ENCODE results near the gene CRKL.
"Not testable (repeated sequence)": the region's sequence is repeated elsewhere in the genome, so short reads cannot be mapped to it uniquely, and the experiment has no call there.

Gene CRKL

GRCh38 chr22:20887375-20887774 is 29.8 kb upstream of the CRKL start:
- H3K4me3 Mint-ChIP-seq, result no peak overlapping the region
- H3K36me3 Mint-ChIP-seq (ENCODE audit: insufficient read depth), result peaks cover 58% of the 10 kb centered on the region
- no peaks in the 10 kb centered on the region for H3K27me3 Mint-ChIP-seq
- H3K4me1 Mint-ChIP-seq (ENCODE audit: low read depth in 2 of 2), result peaks cover 3% of the 10 kb centered on the region in 2 donors
- no peaks in the 10 kb centered on the region for H3K9me3 Mint-ChIP-seq
- no peak for DNase-seq
- no peak for ATAC-seq (replicated peaks)
- no peak overlapping the region for H3K27ac Mint-ChIP-seq

DNA sequence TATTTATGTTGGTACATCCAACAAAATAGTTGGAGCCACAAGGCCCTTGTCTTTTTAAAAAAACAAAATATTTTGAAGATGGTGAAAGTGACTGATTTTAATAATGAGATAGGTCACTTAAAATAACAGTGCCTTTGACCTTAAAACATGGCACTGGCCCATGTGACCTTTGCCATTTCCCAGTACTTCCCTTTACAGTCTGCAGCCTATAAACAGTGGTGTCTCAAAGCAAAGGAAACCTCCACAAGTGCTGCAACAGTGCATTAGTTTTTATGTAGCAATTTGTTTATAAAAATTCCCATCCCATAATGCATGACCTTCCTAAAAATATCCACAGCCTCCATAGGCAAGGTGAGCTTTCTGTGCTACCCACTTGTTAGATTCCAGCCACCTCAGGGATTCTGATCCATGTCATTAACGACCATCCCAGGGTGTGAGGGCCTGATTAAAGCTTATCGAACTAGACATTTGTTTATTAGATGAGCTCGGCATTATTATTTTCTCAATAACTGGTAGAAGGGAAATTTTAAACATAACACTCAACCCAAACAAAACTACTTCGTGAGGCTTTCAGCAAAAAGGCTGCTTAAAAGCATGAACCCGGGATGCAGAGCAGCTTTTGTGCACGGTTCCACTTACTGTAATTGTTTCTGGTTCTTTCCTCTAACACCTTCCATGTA is 28.0 kb upstream of the CRKL start:
- peaks cover 51% of the 10 kb centered on the region for H3K36me3 Mint-ChIP-seq (ENCODE audit: insufficient read depth)
- DNase-seq, result no peak

DNA sequence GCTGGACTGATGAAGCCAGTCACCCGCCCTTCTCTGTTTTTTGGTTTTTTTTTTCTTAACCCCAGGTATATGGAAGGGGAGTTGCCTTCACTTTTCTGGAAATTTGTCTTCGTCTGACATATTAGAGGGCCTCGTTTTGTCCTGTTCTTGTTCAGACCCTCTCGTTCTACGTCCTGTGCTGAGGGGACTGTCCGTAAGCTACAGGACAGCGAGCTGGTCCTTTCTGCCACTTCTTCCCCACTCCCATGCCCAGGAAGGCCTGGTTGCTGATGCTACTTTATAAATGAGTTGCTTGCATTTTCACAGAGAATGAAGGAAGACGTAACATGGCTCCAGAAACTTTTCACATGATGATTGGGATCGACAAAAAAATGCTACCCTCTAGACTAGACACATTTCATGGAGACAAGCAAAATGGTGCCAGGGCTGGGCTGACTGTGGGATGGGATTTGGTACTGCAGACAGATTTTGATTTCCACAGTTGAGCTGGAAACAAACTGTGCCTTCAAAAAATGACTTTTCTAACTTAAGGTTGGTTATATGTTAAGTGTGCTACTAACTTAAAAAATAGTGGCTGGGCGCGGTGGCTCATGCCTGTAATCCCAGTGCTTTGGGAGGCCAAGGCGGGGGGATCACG is 27.2 kb upstream of the CRKL start:
- Mint-ChIP-seq H3K36me3 (ENCODE audit: insufficient read depth) (peaks cover 43% of the 10 kb centered on the region), H3K4me3 (no peak overlapping the region), H3K27me3 (peaks cover 0 to 3% of the 10 kb centered on the region in 2 donors), H3K4me1 (ENCODE audit: low read depth in 2 of 2) (no peaks in the 10 kb centered on the region), H3K9me3 (no peaks in the 10 kb centered on the region), H3K27ac (no peak overlapping the region)
- DNase-seq (no peak), ATAC-seq (replicated peaks) (no peak)

More for the DNA sequence above, 28.0 kb upstream of the CRKL start:
- Mint-ChIP-seq H3K4me3 (no peak overlapping the region), H3K9me3 (no peaks in the 10 kb centered on the region), H3K27me3 (no peaks in the 10 kb centered on the region), H3K4me1 (ENCODE audit: low read depth in 2 of 2) (peaks cover 0 to 3% of the 10 kb centered on the region in 2 donors), H3K27ac (no peak overlapping the region)
- ATAC-seq (replicated peaks), result no peak

DNA sequence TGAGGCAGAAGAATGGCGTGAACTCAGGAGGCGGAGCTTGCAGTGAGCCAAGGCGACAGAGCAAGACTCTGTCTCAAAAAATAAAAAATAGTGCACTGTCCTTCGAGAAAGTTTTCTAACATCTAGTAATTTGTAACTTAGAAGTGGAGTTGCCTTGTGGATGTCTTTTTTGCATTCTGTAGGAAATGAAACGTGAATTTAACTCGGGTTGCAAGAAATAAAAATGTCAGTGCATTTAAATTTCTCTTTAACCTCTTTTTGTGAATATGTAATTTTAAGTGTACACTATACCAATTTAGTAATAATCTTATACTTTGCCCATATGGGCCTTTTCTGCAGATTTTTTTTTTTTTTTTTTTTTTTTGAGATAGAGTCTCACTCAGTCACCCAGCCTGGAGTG is 26.2 kb upstream of the CRKL start:
- H3K36me3 Mint-ChIP-seq (ENCODE audit: insufficient read depth), result peaks cover 40% of the 10 kb centered on the region
- no peaks in the 10 kb centered on the region for H3K9me3 Mint-ChIP-seq
- H3K27ac Mint-ChIP-seq, result no peak overlapping the region
- H3K27me3 Mint-ChIP-seq, result peaks cover 0 to 6% of the 10 kb centered on the region in 2 donors
- no peak overlapping the region for H3K4me3 Mint-ChIP-seq
- ATAC-seq (replicated peaks) (no peak), DNase-seq (no peak)
- no peaks in the 10 kb centered on the region for H3K4me1 Mint-ChIP-seq (ENCODE audit: low read depth in 2 of 2)

DNA sequence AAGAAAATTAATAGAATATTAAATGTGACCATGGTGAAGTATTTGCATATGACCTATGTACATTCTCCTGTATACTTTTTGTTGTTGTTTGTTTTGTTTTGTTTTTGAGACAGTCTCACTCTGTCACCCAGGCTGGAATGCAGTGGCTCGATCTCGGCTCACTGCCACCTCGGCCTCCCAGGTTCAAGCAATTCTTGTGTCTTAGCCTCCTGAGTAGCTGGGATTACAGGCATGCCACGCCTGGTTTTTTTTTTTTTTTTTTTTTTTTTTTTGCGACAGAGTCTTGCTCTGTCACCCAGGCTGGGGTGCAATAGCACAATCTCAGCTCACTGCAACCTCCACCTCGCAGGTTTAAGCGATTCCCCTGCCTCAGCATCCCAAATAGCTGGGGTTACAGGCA is 19.5 kb upstream of the CRKL start:
- not testable (repeated sequence) for H3K27me3 Mint-ChIP-seq; H3K27ac Mint-ChIP-seq; DNase-seq; H3K36me3 Mint-ChIP-seq (ENCODE audit: insufficient read depth); H3K9me3 Mint-ChIP-seq; H3K4me1 Mint-ChIP-seq (ENCODE audit: low read depth in 2 of 2); H3K4me3 Mint-ChIP-seq; ATAC-seq (replicated peaks)

DNA sequence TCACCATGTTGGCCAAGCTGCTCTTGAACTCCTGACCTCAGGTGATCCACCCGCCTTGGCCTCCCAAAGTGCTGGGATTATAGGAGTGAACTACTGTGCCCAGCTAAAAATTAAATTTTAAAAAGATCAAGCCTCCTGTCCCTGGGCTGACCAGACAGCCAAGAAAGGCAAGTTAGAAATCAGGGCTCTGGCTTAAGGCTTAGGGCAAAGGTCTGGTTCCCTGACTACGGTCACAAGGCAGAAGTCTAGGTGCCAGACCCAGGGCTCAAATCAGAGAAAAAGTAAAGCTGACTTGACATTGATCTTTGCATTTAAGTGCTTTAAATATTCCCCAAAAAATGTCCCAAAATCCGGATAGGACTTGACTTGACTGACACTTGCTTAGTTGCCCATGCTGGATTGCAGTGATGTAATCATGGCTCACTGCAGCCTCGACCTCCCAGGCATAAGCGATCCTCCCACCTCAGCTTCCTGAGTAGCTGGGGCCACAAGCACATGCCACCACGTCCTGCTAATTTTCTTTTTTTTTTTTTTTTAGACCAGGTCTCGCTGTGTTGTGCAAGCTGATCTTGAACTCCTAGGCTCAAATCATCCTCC is 17.3 kb upstream of the CRKL start:
- DNase-seq (no peak), ATAC-seq (replicated peaks) (no peak)
- no peaks in the 10 kb centered on the region for H3K4me1 Mint-ChIP-seq (ENCODE audit: low read depth in 2 of 2)
- peaks cover 0 to 4% of the 10 kb centered on the region in 2 donors for H3K27me3 Mint-ChIP-seq
- H3K4me3 Mint-ChIP-seq, result no peak overlapping the region
- H3K36me3 Mint-ChIP-seq (ENCODE audit: insufficient read depth), result peaks cover 6% of the 10 kb centered on the region
- no peaks in the 10 kb centered on the region for H3K9me3 Mint-ChIP-seq
- H3K27ac Mint-ChIP-seq, result peak overlapping the region in 1 of 2 donors; percentile 67

- H3K27ac Mint-ChIP-seq; H3K4me3 Mint-ChIP-seq; ATAC-seq (replicated peaks); H3K27me3 Mint-ChIP-seq; H3K9me3 Mint-ChIP-seq; DNase-seq; H3K36me3 Mint-ChIP-seq (ENCODE audit: insufficient read depth); H3K4me1 Mint-ChIP-seq (ENCODE audit: low read depth in 2 of 2): not testable (repeated sequence)
Observed at GRCh38 chr22:20901093-20902033, 15.8 kb upstream of the CRKL start.

GRCh38 chr22:20903093-20903492 is 14.1 kb upstream of the CRKL start:
- ATAC-seq (replicated peaks), result no peak
- no peaks in the 10 kb centered on the region for H3K9me3 Mint-ChIP-seq
- H3K4me3 Mint-ChIP-seq, result no peak overlapping the region

DNA sequence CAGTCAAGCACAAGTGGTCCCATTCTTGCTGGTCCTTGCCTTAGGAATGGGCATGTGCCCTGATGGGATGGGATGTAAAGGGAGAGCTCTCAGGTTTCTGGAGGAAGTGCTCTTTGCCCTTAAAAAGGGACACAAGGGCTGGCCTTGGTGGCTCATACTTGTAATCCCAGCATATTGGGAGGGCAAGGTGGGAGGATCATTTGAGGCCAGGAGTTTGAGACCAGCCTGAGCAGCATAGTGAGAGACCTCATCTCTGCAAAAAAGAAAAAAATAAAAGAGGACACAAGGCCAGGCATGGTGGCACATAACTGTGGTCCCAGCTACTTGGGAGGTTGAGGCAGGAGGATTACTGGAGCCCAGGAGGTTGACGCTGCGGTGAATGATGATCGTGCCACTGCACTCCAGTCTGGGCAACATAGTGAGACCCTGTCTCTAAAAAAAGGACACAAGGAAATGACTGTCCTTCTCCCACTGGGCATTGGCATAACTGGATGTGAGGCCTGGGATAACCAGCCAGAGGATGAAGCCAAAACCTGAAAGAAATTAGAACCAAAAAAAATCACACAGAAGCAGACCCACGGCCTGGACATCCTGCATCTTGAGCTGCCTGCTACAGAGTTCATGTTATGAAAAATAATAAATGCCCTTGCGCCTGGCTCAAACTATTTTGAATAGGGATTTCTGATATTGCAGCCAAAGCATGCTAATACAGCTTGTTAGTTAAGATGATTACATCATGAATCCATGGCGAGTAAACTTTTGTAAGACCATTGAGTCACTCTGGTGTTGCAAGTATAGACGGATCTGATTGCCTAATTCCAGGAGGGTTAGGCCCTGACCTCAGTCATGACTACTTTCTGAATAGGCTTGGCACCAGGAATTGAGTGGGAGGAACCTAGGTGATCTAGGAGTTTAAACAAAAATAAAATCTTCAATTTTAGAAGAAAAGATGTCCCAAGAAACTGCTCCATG is 12.9 kb upstream of the CRKL start:
- ATAC-seq (replicated peaks), result no peak
- peaks cover 6% of the 10 kb centered on the region for H3K36me3 Mint-ChIP-seq (ENCODE audit: insufficient read depth)
- H3K9me3 Mint-ChIP-seq, result no peaks in the 10 kb centered on the region
- no peak for DNase-seq
- no peak overlapping the region for H3K4me3 Mint-ChIP-seq
- no peak overlapping the region for H3K27ac Mint-ChIP-seq
- H3K27me3 Mint-ChIP-seq, result no peaks in the 10 kb centered on the region
- H3K4me1 Mint-ChIP-seq (ENCODE audit: low read depth in 2 of 2), result no peaks in the 10 kb centered on the region

More at GRCh38 chr22:20903093-20903492, 14.1 kb upstream of the CRKL start:
- Mint-ChIP-seq H3K36me3 (ENCODE audit: insufficient read depth) (peaks cover 6% of the 10 kb centered on the region), H3K27me3 (no peaks in the 10 kb centered on the region), H3K4me1 (ENCODE audit: low read depth in 2 of 2) (no peaks in the 10 kb centered on the region), H3K27ac (no peak overlapping the region)
- DNase-seq, result no peak

DNA sequence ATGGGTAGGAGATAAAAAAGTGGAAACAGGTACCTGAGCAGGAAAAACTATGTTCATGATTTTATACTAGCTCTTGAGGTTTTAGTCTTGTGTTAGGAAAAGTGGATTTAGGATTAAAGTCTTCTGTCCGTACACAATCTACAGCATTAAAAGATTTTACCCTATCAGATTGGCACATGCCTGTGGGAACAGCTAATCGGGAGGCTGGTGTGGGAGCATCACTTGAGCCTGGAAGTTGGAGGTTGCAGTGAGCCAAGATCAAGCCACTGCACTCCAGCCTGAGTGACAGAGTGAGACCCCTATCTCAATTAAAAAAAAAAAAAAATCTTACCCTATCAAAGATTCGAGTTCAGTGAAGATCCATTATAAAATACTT is 12.2 kb upstream of the CRKL start:
- H3K27me3 Mint-ChIP-seq, result no peaks in the 10 kb centered on the region
- DNase-seq (no peak), ATAC-seq (replicated peaks) (no peak)
- H3K4me1 Mint-ChIP-seq (ENCODE audit: low read depth in 2 of 2), result no peaks in the 10 kb centered on the region
- H3K9me3 Mint-ChIP-seq, result no peaks in the 10 kb centered on the region
- H3K27ac Mint-ChIP-seq, result no peak overlapping the region
- H3K4me3 Mint-ChIP-seq, result no peak overlapping the region
- H3K36me3 Mint-ChIP-seq (ENCODE audit: insufficient read depth), result peaks cover 6% of the 10 kb centered on the region

DNA sequence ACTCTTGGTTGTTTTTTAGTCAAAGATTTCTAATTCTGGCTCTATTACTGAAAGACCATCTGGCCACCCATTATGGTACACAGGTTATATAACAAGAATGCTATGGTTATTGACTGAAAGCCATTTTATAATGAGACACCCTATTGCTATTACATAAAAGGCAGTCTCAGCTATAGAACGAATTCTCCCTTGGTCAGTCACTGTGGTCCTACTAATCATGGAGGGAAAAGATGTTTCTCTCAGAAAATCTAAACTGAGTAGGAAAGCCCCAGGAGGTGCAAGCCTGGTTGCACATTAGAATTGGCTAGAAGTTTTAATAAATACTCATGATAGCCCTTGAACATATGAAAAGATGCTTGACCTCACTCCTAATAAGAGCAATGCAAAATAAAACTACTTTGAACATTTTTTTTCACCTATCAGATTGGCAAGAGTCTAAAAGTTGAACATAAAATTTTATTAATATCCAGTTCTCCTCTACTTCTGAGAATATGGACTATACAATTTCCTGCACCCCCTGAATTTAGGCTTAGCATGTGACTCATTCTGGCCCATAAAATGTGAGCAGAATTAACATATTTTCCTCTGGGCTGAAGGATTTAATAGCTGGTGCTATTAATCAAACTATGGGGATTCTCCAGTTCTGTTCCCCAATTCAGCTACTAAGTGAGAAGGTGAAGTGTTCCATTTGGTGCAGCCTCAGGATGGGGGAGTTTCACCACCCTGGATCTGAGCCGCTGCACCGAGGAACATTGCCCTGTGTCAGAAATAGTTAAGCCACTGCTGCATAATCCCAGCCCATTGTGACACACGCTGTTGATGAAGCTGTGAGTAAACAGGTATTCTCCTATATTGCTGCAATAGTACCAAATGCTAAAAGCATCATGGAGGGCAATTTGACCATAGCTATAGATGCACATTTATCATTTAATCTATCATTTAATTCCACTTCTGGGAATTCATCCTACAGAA is 11.5 kb upstream of the CRKL start:
- no peak for DNase-seq
- H3K9me3 Mint-ChIP-seq, result no peaks in the 10 kb centered on the region
- H3K36me3 Mint-ChIP-seq (ENCODE audit: insufficient read depth), result peaks cover 4% of the 10 kb centered on the region
- H3K4me1 Mint-ChIP-seq (ENCODE audit: low read depth in 2 of 2), result no peaks in the 10 kb centered on the region
- H3K27ac Mint-ChIP-seq, result no peak overlapping the region
- ATAC-seq (replicated peaks), result no peak
- H3K27me3 Mint-ChIP-seq, result no peaks in the 10 kb centered on the region
- H3K4me3 Mint-ChIP-seq, result no peak overlapping the region

DNA sequence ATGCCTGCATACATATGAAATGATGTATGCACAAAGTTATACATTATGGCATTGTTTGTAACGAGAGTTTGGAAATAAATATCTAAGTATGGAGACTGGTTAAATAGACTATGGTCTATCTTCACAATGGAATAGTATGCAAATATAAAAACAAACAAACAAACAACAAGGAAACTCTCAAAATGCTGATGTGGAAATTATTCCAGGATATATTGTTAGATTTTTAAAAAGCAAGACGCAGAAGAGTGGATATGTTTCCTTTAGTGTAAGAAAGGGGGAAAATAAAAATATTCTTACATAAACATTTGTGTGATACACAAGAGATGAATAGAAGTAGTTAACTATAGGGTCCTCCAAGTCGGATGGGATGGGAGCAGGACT is 10.8 kb upstream of the CRKL start:
- H3K27ac Mint-ChIP-seq, result no peak overlapping the region
- H3K9me3 Mint-ChIP-seq, result no peaks in the 10 kb centered on the region
- peaks cover 4% of the 10 kb centered on the region for H3K36me3 Mint-ChIP-seq (ENCODE audit: insufficient read depth)
- H3K4me3 Mint-ChIP-seq, result no peak overlapping the region
- no peaks in the 10 kb centered on the region for H3K27me3 Mint-ChIP-seq
- DNase-seq (no peak), ATAC-seq (replicated peaks) (no peak)
- no peaks in the 10 kb centered on the region for H3K4me1 Mint-ChIP-seq (ENCODE audit: low read depth in 2 of 2)
